GM06990 (cell line): Measurements from ENCODE around the gene FAM89B.

Experiments
- DNase-seq: peaks from one replicate; pipeline ENCODE4 v3.0.0-alpha.2; 2011; ENCODE audit not compliant: insufficient read length; ENCODE audit errors: extremely low read depth
- H3K27me3 ChIP-seq: replicated peaks from 2 replicates; pipeline ENCODE4 v1.6.0; 2011; ENCODE audit warnings: low read length; ENCODE audit not compliant: control insufficient read depth, insufficient read depth
- H3K36me3 ChIP-seq: 2 replicates; pipeline ENCODE4 v1.5.1; 2011; ENCODE audit warnings: low read length; ENCODE audit not compliant: control insufficient read depth, insufficient read depth
- H3K4me3 ChIP-seq: replicated peaks from 2 replicates; pipeline ENCODE4 v1.5.1; 2011; ENCODE audit warnings: low read depth, mild to moderate bottlenecking, control low read depth, low read length
- TF ChIP-seq, protein P1 (sequence below): IDR thresholded peaks from 2 replicates; pipeline ENCODE4 v1.5.1; 2011; ENCODE audit warnings: low read length, control low read depth, mild to moderate bottlenecking, inconsistent platforms; ENCODE audit not compliant: insufficient read depth, poor library complexity, severe bottlenecking

The FAM89B gene

GRCh38 chr11:65586676-65587075 lies 14.3 kb downstream of the FAM89B start:
- TF ChIP-seq, protein P1, sequence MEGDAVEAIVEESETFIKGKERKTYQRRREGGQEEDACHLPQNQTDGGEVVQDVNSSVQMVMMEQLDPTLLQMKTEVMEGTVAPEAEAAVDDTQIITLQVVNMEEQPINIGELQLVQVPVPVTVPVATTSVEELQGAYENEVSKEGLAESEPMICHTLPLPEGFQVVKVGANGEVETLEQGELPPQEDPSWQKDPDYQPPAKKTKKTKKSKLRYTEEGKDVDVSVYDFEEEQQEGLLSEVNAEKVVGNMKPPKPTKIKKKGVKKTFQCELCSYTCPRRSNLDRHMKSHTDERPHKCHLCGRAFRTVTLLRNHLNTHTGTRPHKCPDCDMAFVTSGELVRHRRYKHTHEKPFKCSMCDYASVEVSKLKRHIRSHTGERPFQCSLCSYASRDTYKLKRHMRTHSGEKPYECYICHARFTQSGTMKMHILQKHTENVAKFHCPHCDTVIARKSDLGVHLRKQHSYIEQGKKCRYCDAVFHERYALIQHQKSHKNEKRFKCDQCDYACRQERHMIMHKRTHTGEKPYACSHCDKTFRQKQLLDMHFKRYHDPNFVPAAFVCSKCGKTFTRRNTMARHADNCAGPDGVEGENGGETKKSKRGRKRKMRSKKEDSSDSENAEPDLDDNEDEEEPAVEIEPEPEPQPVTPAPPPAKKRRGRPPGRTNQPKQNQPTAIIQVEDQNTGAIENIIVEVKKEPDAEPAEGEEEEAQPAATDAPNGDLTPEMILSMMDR, result no peak
- Histone ChIP-seq H3K27me3 (no peaks in the 10 kb centered on the region), H3K36me3 (peaks cover 28% of the 10 kb centered on the region), H3K4me3 (no peak overlapping the region; the same call in 1 of the 2 replicates)
- DNase-seq, result no peak

DNA sequence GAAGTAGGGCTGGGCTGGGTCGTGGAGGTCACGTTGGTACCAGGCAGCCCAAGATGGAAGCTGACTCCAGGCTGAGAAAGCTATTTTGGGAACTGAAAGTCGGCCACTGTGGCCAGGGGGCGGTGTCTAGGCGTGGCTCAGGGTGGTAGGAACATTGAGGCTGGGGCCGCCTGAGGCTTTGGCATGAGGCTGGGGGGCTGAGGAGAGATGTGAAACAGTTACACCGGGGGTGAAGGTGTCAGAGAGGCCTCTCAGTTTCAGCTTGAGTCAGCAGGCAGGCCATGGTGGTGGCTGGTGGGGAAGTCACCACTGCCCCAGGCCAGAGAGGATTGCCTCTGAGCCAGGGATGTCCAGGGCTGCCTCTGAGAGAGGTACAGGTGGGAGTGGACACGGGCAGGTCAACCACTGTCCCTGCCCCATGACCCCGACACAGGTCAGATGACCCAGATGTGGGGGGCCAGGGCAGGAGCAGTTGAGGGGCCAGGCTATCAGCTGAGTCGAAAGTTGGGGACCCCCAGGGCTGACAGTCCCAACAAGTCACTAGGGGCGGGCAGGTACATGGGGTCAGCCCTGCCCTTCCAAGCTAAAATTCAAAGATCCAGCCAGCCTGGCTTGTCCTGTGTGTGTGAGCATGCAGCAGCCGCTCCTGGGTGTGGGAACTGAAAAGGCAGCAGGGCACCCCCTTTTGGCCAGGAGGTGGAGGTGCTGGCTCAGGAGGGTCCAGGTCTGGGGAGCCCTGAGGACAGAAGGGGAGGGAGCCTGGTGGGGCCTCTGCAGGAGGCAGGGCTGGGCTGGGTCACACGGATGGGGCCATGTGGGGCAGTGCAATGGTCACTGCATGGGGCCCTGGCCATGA lies 16.1 kb downstream of the FAM89B start:
- Histone ChIP-seq H3K36me3 (peaks cover 34% of the 10 kb centered on the region), H3K27me3 (no peaks in the 10 kb centered on the region), H3K4me3 (peak overlapping the region; percentile 50)
- TF ChIP-seq, protein P1, result peak; percentile 93
- DNase-seq, result peak; percentile 93

- H3K36me3 ChIP-seq, result peaks cover 29% of the 10 kb centered on the region
- peak; percentile 71 for DNase-seq
- TF ChIP-seq, protein P1, result no peak
- no peaks in the 10 kb centered on the region for H3K27me3 ChIP-seq
- H3K4me3 ChIP-seq, result no peak overlapping the region
These were observed 17.3 kb downstream of the FAM89B start for GRCh38 chr11:65589444-65590239.

DNA sequence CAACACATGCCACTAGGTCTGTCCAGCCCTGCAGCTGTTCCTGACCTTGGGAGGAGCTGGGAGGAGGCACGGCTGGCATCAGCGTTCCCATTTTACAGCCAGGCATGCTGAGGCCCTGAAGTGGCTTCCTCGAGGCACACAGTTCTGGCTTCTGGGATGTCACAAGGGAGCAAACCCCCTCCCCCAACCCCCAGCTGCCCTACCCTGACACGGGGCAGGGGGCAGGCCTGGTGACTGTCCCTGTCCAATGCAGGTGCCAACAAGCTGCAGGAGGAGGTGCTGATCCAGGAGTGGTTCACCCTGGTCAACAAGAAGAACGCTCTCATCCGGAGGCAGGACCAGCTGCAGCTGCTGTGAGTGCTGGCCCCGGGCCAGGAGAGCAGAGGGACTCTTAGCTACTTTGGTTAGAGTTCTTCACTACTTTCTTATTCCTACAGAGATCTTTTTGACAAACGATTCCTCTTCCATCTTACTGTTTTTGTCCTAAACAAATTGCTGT lies 18.0 kb downstream of the FAM89B start:
- no peak for DNase-seq
- TF ChIP-seq, protein P1, result no peak

DNA sequence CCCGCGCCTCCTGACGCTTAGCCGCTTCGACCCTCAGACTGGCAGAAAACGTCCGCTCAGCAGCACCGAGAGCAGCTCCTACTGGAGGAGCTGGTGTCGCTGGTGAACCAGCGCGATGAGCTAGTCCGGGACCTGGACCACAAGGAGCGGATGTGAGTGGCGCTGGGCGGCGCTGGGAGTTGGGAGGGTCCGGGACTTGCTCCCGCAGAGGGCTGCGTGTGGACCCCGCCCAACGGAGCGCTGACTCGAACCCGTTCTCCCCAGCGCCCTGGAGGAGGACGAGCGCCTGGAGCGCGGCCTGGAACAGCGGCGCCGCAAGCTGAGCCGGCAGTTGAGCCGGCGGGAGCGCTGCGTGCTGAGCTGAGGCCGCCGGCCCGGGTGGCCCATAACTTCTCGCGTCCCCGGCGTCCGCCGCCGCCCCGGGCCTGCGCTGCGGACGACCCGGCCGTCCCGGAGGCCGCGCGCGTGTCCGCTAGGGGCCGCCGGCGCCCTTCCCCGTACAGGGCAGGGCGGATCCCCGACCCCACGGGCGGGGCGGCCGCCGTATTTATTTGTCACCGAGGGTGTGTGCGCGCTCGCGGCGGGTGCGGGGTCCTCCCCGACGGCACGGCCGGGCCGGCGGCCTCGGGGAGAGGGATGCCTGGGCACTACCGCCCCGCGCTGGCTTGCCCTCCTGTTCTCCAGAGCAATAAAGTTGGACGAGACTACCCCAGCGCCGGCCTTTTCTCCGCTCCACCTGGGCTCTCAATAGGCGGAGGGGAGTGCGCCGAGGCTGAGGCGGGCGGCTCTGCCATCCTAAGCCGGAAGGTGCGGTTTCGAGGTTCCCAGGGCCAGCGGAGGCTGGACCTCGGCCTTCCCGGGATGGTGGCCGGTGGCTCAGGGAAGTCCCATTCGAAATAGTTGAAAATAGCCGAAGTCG lies 19.9 kb downstream of the FAM89B start:
- DNase-seq, result no peak

More for the DNA sequence above, 18.0 kb downstream of the FAM89B start:
- Histone ChIP-seq H3K27me3 (no peaks in the 10 kb centered on the region), H3K36me3 (peaks cover 29% of the 10 kb centered on the region), H3K4me3 (no peak overlapping the region)

More for the DNA sequence above, 19.9 kb downstream of the FAM89B start:
- H3K27me3 ChIP-seq, result no peaks in the 10 kb centered on the region
- H3K4me3 ChIP-seq, result no peak overlapping the region
- peaks cover 21% of the 10 kb centered on the region for H3K36me3 ChIP-seq
- TF ChIP-seq, protein P1, result no peak
